Measurements from ENCODE around the gene ACAP2.

Gene ACAP2

GRCh38 chr3:195286115-195286872, 156.5 kb downstream of the ACAP2 start:
- Histone ChIP-seq H3K27ac (ENCODE audit: low read depth, low read length) (no peak overlapping the region), H3K79me2 (ENCODE audit: control insufficient read depth, insufficient read depth, low read length) (no peaks in the 10 kb centered on the region), H3K27me3 (ENCODE audit: insufficient read depth, low read length, poor library complexity) (no peaks in the 10 kb centered on the region), H2BK5ac (ENCODE audit: low read length) (no peak overlapping the region), H2BK120ac (ENCODE audit: low read depth, low read length) (no peak overlapping the region), H2BK15ac (replicated peaks; ENCODE audit: low read depth) (no peak overlapping the region), H4K8ac (ENCODE audit: low read depth, low read length) (no peak overlapping the region), H3K79me1 (ENCODE audit: low read length) (no peaks in the 10 kb centered on the region), H3K56ac (ENCODE audit: low read length) (no peak overlapping the region), H3K23ac (ENCODE audit: low read length) (no peak overlapping the region), H3K36me3 (ENCODE audit: control insufficient read depth, insufficient read depth, low read length) (no peaks in the 10 kb centered on the region), H3K4me3 (ENCODE audit: low read length) (no peak overlapping the region), H4K5ac (ENCODE audit: low read length) (no peak overlapping the region), H3K18ac (ENCODE audit: low read length) (no peak overlapping the region), H3K9ac (ENCODE audit: low read length) (no peak overlapping the region), H2AK5ac (ENCODE audit: low read length) (no peak overlapping the region), H3K4ac (ENCODE audit: low read depth, low read length) (no peak overlapping the region), H3K4me1 (ENCODE audit: control insufficient read depth, low read depth, low read length) (no peaks in the 10 kb centered on the region), H3K4me2 (ENCODE audit: low read length) (no peak overlapping the region)
- WGBS (ENCODE audit: extremely low coverage, insufficient coverage, low lambda C conversion rate): no CpG with 5 or more reads among the region's 4 CpGs
- no peak for DNase-seq

- Histone ChIP-seq H3K4ac (ENCODE audit: low read depth, low read length) (no peak overlapping the region), H3K36me3 (ENCODE audit: control insufficient read depth, insufficient read depth, low read length) (no peaks in the 10 kb centered on the region), H3K18ac (ENCODE audit: low read length) (no peak overlapping the region), H3K9ac (ENCODE audit: low read length) (no peak overlapping the region), H2BK5ac (ENCODE audit: low read length) (no peak overlapping the region), H3K56ac (ENCODE audit: low read length) (no peak overlapping the region), H3K4me1 (ENCODE audit: control insufficient read depth, low read depth, low read length) (no peaks in the 10 kb centered on the region), H3K79me1 (ENCODE audit: low read length) (no peaks in the 10 kb centered on the region), H4K5ac (ENCODE audit: low read length) (no peak overlapping the region), H2BK15ac (replicated peaks; ENCODE audit: low read depth) (no peak overlapping the region), H3K27ac (ENCODE audit: low read depth, low read length) (no peak overlapping the region), H2BK120ac (ENCODE audit: low read depth, low read length) (no peak overlapping the region), H3K4me3 (ENCODE audit: low read length) (no peak overlapping the region), H4K8ac (ENCODE audit: low read depth, low read length) (no peak overlapping the region), H2AK5ac (ENCODE audit: low read length) (no peak overlapping the region), H3K79me2 (ENCODE audit: control insufficient read depth, insufficient read depth, low read length) (no peaks in the 10 kb centered on the region), H3K4me2 (ENCODE audit: low read length) (no peak overlapping the region), H3K23ac (ENCODE audit: low read length) (no peak overlapping the region), H3K27me3 (ENCODE audit: insufficient read depth, low read length, poor library complexity) (no peaks in the 10 kb centered on the region)
- no CpG with 5 or more reads among the region's 3 CpGs for WGBS (ENCODE audit: extremely low coverage, insufficient coverage, low lambda C conversion rate)
- no peak for DNase-seq
These were observed 157.4 kb downstream of the ACAP2 start for GRCh38 chr3:195285372-195285771.

GRCh38 chr3:195284842-195285241, 158.0 kb downstream of the ACAP2 start:
- no peak overlapping the region for H2AK5ac ChIP-seq (ENCODE audit: low read length)
- peak; percentile 54 for DNase-seq
- no peak overlapping the region for H3K4ac ChIP-seq (ENCODE audit: low read depth, low read length)
- no peak overlapping the region for H3K56ac ChIP-seq (ENCODE audit: low read length)
- H3K27me3 ChIP-seq (ENCODE audit: insufficient read depth, low read length, poor library complexity): no peaks in the 10 kb centered on the region
- no peaks in the 10 kb centered on the region for H3K79me2 ChIP-seq (ENCODE audit: control insufficient read depth, insufficient read depth, low read length)
- no peak overlapping the region for H3K23ac ChIP-seq (ENCODE audit: low read length)
- H3K4me2 ChIP-seq (ENCODE audit: low read length): no peak overlapping the region
- WGBS (ENCODE audit: extremely low coverage, insufficient coverage, low lambda C conversion rate): no CpG with 5 or more reads among the region's 3 CpGs
- H3K79me1 ChIP-seq (ENCODE audit: low read length): no peaks in the 10 kb centered on the region
- no peak overlapping the region for H4K5ac ChIP-seq (ENCODE audit: low read length)
- no peak overlapping the region for H2BK120ac ChIP-seq (ENCODE audit: low read depth, low read length)
- no peak overlapping the region for H3K27ac ChIP-seq (ENCODE audit: low read depth, low read length)
- no peak overlapping the region for H3K18ac ChIP-seq (ENCODE audit: low read length)
- no peaks in the 10 kb centered on the region for H3K4me1 ChIP-seq (ENCODE audit: control insufficient read depth, low read depth, low read length)
- H3K9ac ChIP-seq (ENCODE audit: low read length): no peak overlapping the region
- no peak overlapping the region for H2BK15ac ChIP-seq (replicated peaks; ENCODE audit: low read depth)
- no peak overlapping the region for H4K8ac ChIP-seq (ENCODE audit: low read depth, low read length)
- no peak overlapping the region for H2BK5ac ChIP-seq (ENCODE audit: low read length)
- H3K36me3 ChIP-seq (ENCODE audit: control insufficient read depth, insufficient read depth, low read length): no peaks in the 10 kb centered on the region
- no peak overlapping the region for H3K4me3 ChIP-seq (ENCODE audit: low read length)

GRCh38 chr3:195282961-195283360, 159.9 kb downstream of the ACAP2 start:
- H3K27me3 ChIP-seq (ENCODE audit: insufficient read depth, low read length, poor library complexity): no peaks in the 10 kb centered on the region
- H4K8ac ChIP-seq (ENCODE audit: low read depth, low read length): no peak overlapping the region
- DNase-seq: no peak
- no peak overlapping the region for H3K27ac ChIP-seq (ENCODE audit: low read depth, low read length)
- H3K4me2 ChIP-seq (ENCODE audit: low read length): no peak overlapping the region
- no peak overlapping the region for H3K56ac ChIP-seq (ENCODE audit: low read length)
- no peak overlapping the region for H2BK5ac ChIP-seq (ENCODE audit: low read length)
- no peaks in the 10 kb centered on the region for H3K79me1 ChIP-seq (ENCODE audit: low read length)
- H3K4me3 ChIP-seq (ENCODE audit: low read length): no peak overlapping the region
- H3K18ac ChIP-seq (ENCODE audit: low read length): no peak overlapping the region
- no peak overlapping the region for H2BK120ac ChIP-seq (ENCODE audit: low read depth, low read length)
- H3K4ac ChIP-seq (ENCODE audit: low read depth, low read length): no peak overlapping the region
- no CpG with 5 or more reads among the region's 8 CpGs for WGBS (ENCODE audit: extremely low coverage, insufficient coverage, low lambda C conversion rate)
- no peaks in the 10 kb centered on the region for H3K36me3 ChIP-seq (ENCODE audit: control insufficient read depth, insufficient read depth, low read length)
- H3K4me1 ChIP-seq (ENCODE audit: control insufficient read depth, low read depth, low read length): no peaks in the 10 kb centered on the region
- no peaks in the 10 kb centered on the region for H3K79me2 ChIP-seq (ENCODE audit: control insufficient read depth, insufficient read depth, low read length)
- H4K5ac ChIP-seq (ENCODE audit: low read length): no peak overlapping the region
- no peak overlapping the region for H2BK15ac ChIP-seq (replicated peaks; ENCODE audit: low read depth)
- no peak overlapping the region for H2AK5ac ChIP-seq (ENCODE audit: low read length)
- no peak overlapping the region for H3K9ac ChIP-seq (ENCODE audit: low read length)
- no peak overlapping the region for H3K23ac ChIP-seq (ENCODE audit: low read length)

- Histone ChIP-seq H3K56ac (ENCODE audit: low read length) (no peak overlapping the region), H2BK15ac (replicated peaks; ENCODE audit: low read depth) (no peak overlapping the region), H3K79me2 (ENCODE audit: control insufficient read depth, insufficient read depth, low read length) (peaks cover 8% of the 10 kb centered on the region), H3K9ac (ENCODE audit: low read length) (no peak overlapping the region), H2AK5ac (ENCODE audit: low read length) (no peak overlapping the region), H3K4me3 (ENCODE audit: low read length) (no peak overlapping the region), H3K4me1 (ENCODE audit: control insufficient read depth, low read depth, low read length) (peaks cover 7% of the 10 kb centered on the region), H3K23ac (ENCODE audit: low read length) (no peak overlapping the region), H4K5ac (ENCODE audit: low read length) (no peak overlapping the region), H3K36me3 (ENCODE audit: control insufficient read depth, insufficient read depth, low read length) (no peaks in the 10 kb centered on the region), H3K27ac (ENCODE audit: low read depth, low read length) (no peak overlapping the region), H2BK5ac (ENCODE audit: low read length) (no peak overlapping the region), H3K27me3 (ENCODE audit: insufficient read depth, low read length, poor library complexity) (no peaks in the 10 kb centered on the region), H3K79me1 (ENCODE audit: low read length) (peaks cover 7% of the 10 kb centered on the region), H3K18ac (ENCODE audit: low read length) (no peak overlapping the region), H4K8ac (ENCODE audit: low read depth, low read length) (no peak overlapping the region), H2BK120ac (ENCODE audit: low read depth, low read length) (no peak overlapping the region), H3K4me2 (ENCODE audit: low read length) (no peak overlapping the region), H3K4ac (ENCODE audit: low read depth, low read length) (no peak overlapping the region)
- DNase-seq: no peak
- WGBS (ENCODE audit: extremely low coverage, insufficient coverage, low lambda C conversion rate): no CpG with 5 or more reads among the region's 1 CpG
These were observed 168.4 kb downstream of the ACAP2 start for GRCh38 chr3:195274259-195274966.
